ENCODE results near the gene MRPL30. TPM values are rescaled to one million over a fixed set of nuclear protein-coding genes. Genes with fewer than 3 reads are reported as not detected.

The MRPL30 gene
- total and polyA plus RNA-seq, 2 of the 8 experiments (the other 6 are each of a cell fraction or from before 2014, with no cell fraction given), result 22.3 to 46.2 TPM

DNA sequence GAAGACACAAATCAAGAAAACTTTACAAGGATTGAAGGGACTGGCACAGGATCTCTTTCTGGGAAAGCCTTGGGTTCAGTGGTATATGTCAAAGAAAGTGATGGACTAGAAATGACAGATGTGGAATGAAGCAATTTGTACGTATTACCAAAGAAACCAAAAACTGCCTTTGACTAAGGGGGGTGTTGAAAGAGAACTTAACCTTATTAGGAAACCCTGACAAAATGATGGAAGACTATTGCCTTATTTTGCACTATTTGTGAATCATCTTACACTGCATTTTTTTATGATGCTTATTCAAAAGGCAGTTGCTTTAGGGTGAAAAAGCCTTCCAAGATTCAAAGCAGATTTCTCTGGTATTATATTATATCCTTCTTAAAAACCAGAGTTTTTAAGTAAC lies 30.3 kb upstream of the MRPL30 start:
- no peak overlapping the region for H3K4me2 ChIP-seq (ENCODE audit: insufficient read depth in 1 of 2, low read depth in 2 of 2, low read length in 2 of 2)
- no peaks in the 10 kb centered on the region for H3K9me3 ChIP-seq (ENCODE audit: insufficient read depth in 2 of 2, low read depth in 1 of 2, low read length in 1 of 2)
- peaks cover 0 to 3% (median 0%) of the 10 kb centered on the region in 4 experiments; a peak in 1 of 8 replicates for H3K36me3 ChIP-seq (ENCODE audit: control insufficient read depth in 2 of 4, insufficient read depth in 4 of 4, low read length in 3 of 4)
- DNase-seq (ENCODE audit: low read depth in 1 of 2, low spot score in 2 of 2) (no peak), FAIRE-seq (no peak)
- no peak overlapping the region for H3K4ac ChIP-seq (replicated peaks; ENCODE audit: insufficient read length, low read depth, low read length)
- no peak overlapping the region for H3K56ac ChIP-seq (replicated peaks; ENCODE audit: insufficient read length, low read depth, low read length)
- no peak overlapping the region for H3K27ac ChIP-seq (ENCODE audit: low read depth, low read length)
- H3K79me1 ChIP-seq (ENCODE audit: low read depth, low read length), result no peaks in the 10 kb centered on the region
- H3K27me3 ChIP-seq (replicated peaks in 1 of 4; ENCODE audit: control insufficient read depth in 3 of 4, extremely low read depth in 1 of 4, insufficient read depth in 3 of 4, low read length in 3 of 4), result no peaks in the 10 kb centered on the region
- no peak overlapping the region for H2AK5ac ChIP-seq (ENCODE audit: low read depth, low read length)
- no peak overlapping the region for H2BK120ac ChIP-seq (replicated peaks; ENCODE audit: low read depth, low read length)
- H4K5ac ChIP-seq (ENCODE audit: insufficient read length, low read depth, low read length), result no peak overlapping the region
- no peak overlapping the region for H2BK5ac ChIP-seq (ENCODE audit: low read depth, low read length)
- H3K79me2 ChIP-seq (ENCODE audit: control insufficient read depth in 1 of 2, insufficient read depth in 2 of 2, low read length in 2 of 2), result peaks cover 0 to 3% of the 10 kb centered on the region in 2 experiments; a peak in 2 of 4 replicates
- no peak overlapping the region for H4K8ac ChIP-seq (ENCODE audit: extremely low read depth, insufficient read depth, low read length)
- no peak overlapping the region for H2AFZ ChIP-seq (ENCODE audit: low read length)
- H3K9ac ChIP-seq (replicated peaks in 1 of 4; ENCODE audit: extremely low read depth in 1 of 4, low read depth in 3 of 4, low read length in 3 of 4), result no peak overlapping the region
- 94% methylated on average over 1 of the region's 1 CpG; no CpG with 5 or more reads in 1 of the 2 experiments for WGBS, 2 experiments (ENCODE audit: extremely low coverage in 1 of 2, insufficient coverage in 1 of 2, insufficient read length in 1 of 2, insufficient replicate concordance in 2 of 2, low coverage in 1 of 2, low lambda C conversion rate in 2 of 2, missing lambda C conversion rate in 1 of 2)
- POLR2A ChIA-PET (ENCODE audit: partially characterized antibody), result interaction anchor here (1.2 to 7.7 kb wide), 2 partner anchors 8 to 29 kb away, joined by 3 to 45 read pairs; partner anchors contain the start of gene C2orf15
- no peak overlapping the region for H3K4me3 ChIP-seq (ENCODE audit: extremely low read depth in 1 of 4, insufficient read depth in 2 of 4, low read depth in 3 of 4, low read length in 4 of 4)
- no peak overlapping the region for H2BK12ac ChIP-seq (ENCODE audit: low read depth, low read length)
- no peak overlapping the region for H3K18ac ChIP-seq (ENCODE audit: extremely low read depth, low read length)
- no peak overlapping the region for H2BK15ac ChIP-seq (ENCODE audit: low read length)
- no peak overlapping the region for H2BK20ac ChIP-seq (ENCODE audit: low read length)
- no peak overlapping the region for H3K14ac ChIP-seq (ENCODE audit: insufficient read length)
- no peak overlapping the region for H4K91ac ChIP-seq (replicated peaks; ENCODE audit: insufficient read length, low read length)
- CTCF ChIA-PET (ENCODE audit: partially characterized antibody), result no interaction called here
- H3K4me1 ChIP-seq (replicated peaks in 1 of 4; ENCODE audit: control insufficient read depth in 3 of 4, insufficient read depth in 4 of 4, low read length in 3 of 4), result peaks cover 0 to 6% (median 2%) of the 10 kb centered on the region in 4 experiments; a peak in 2 of 7 replicates
- no peaks in the 10 kb centered on the region for H4K20me1 ChIP-seq (replicated peaks in 1 of 2; ENCODE audit: control insufficient read depth in 1 of 2, insufficient read depth in 2 of 2, low read length in 2 of 2)
- peaks cover 11% of the 10 kb centered on the region for H3K23me2 ChIP-seq (ENCODE audit: low read depth, low read length)
- H3K23ac ChIP-seq (ENCODE audit: insufficient read length), result no peak overlapping the region
- TF ChIP-seq SUZ12 (IDR thresholded peaks at IDR 0.05; ENCODE audit: low read length), result no peak
- TF ChIP-seq POLR2AphosphoS5 (IDR thresholded peaks at IDR 0.05; ENCODE audit: low read depth, low read length), result no peak
- TF ChIP-seq SP1 (IDR thresholded peaks at IDR 0.05; ENCODE audit: low read depth, low read length), result no peak
- no peak for TF ChIP-seq JUN (IDR thresholded peaks at IDR 0.05; ENCODE audit: low read depth, low read length)
- TF ChIP-seq RNF2 (IDR thresholded peaks at IDR 0.05; ENCODE audit: borderline replicate concordance, low read depth, low read length, missing control alignments, poor library complexity, severe bottlenecking), result no peak
- TF ChIP-seq BCL11A (IDR thresholded peaks at IDR 0.05; ENCODE audit: low read depth in 2 of 2, low read length in 2 of 2), result no peak
- no peak for TF ChIP-seq HDAC2 (IDR thresholded peaks at IDR 0.05; ENCODE audit: borderline replicate concordance in 1 of 2, low read depth in 2 of 2, low read length in 2 of 2)
- TF ChIP-seq EGR1 (IDR thresholded peaks at IDR 0.05; ENCODE audit: borderline replicate concordance, low read depth, low read length), result no peak
- no peak for TF ChIP-seq MAFK (IDR thresholded peaks at IDR 0.05; ENCODE audit: low read depth, low read length)
- no peak for TF ChIP-seq ZNF274 (IDR thresholded peaks at IDR 0.05; ENCODE audit: borderline replicate concordance, extremely low read depth, low read length)
- no peak for TF ChIP-seq TAF1 (IDR thresholded peaks at IDR 0.05; ENCODE audit: low read depth, low read length)
- no peak for TF ChIP-seq E2F6 (IDR thresholded peaks at IDR 0.05)
- no peak for TF ChIP-seq CREB1 (IDR thresholded peaks at IDR 0.05)
- TF ChIP-seq RBBP5 (IDR thresholded peaks at IDR 0.05; ENCODE audit: borderline replicate concordance, low read depth, low read length), result no peak
